Activated naive CD8-positive, alpha-beta T cell treated with anti-CD3 and anti-CD28 coated beads for 36 hours (primary cell): Measurements from ENCODE around the gene MPP2. TPM values are rescaled to one million over a fixed set of nuclear protein-coding genes. Genes with fewer than 3 reads are reported as not detected.
"Not testable (repeated sequence)": the region's sequence is repeated elsewhere in the genome, so short reads cannot be mapped to it uniquely, and the experiment has no call there.

ENCODE experiments used
- DNase-seq: peaks from one replicate; pipeline ENCODE4 v3.0.0; 2021
- H3K27ac Mint-ChIP-seq: one replicate; pipeline ENCODE4 v1.8.0; 2022; ENCODE audit warnings: mild to moderate bottlenecking, moderate library complexity, mixed read lengths
- H3K27me3 Mint-ChIP-seq: one replicate; pipeline ENCODE4 v1.8.0; 2022; ENCODE audit warnings: mild to moderate bottlenecking, mixed read lengths
- H3K36me3 Mint-ChIP-seq: one replicate; pipeline ENCODE4 v1.8.0; 2021; ENCODE audit warnings: mild to moderate bottlenecking, mixed read lengths
- H3K4me1 Mint-ChIP-seq: one replicate; pipeline ENCODE4 v1.8.0; 2021; ENCODE audit warnings: mixed read lengths
- H3K4me3 Mint-ChIP-seq: one replicate; pipeline ENCODE4 v1.8.0; 2022; ENCODE audit warnings: mild to moderate bottlenecking, moderate library complexity, mixed read lengths
- H3K9me3 Mint-ChIP-seq: one replicate; pipeline ENCODE4 v1.8.0; 2022; ENCODE audit warnings: mixed read lengths
- total RNA-seq, 2 experiments: library from RNA; stranded (reverse); gene quantifications; one replicate each; pipeline ENCODE4 v1.2.3, GENCODE V29; 2021

Gene MPP2
- 1 to 10 TPM; 5.2 to 6.5 TPM for total RNA-seq

DNA sequence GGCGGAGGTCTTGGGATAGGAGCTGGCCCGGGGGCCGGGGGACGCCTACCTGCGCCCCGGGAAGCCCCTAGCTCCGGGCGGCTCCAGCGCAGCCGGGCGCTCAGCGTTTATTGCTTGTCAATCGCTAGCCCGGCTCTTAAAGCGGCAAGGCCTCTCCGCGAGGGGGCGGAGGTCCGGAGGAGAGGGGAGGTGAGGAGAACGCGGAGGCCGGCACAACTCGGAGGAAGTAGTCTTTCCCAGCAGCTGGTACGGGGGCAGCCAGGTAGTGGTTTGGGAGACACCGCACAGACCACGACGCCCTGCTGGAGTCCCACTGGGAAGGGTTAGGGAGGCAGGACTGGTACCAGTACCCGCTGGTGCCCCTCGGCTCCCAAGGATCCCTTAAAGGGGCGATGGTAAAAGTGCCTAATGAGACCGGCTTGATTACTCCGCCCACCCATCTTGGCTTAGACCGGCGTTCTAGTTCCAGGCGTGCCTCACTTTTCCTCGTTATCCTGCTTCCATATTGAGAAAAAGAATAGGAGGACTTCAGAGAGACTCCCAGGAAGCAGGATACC lies at the start of gene MPP2:
MPP2 (minus strand) TSS at position 112 of the 557 bp plus-strand sequence. CDS start 3,076 bp downstream, outside the sequence.
- Mint-ChIP-seq H3K4me3 (peak within 1 kb of the TSS; percentile 80), H3K27me3 (peaks cover 13% of the 10 kb centered on the region), H3K9me3 (no peaks in the 10 kb centered on the region), H3K4me1 (peaks cover 7% of the 10 kb centered on the region), H3K27ac (peak within 1 kb of the TSS; percentile 63), H3K36me3 (no peaks in the 10 kb centered on the region)
- DNase-seq: peak; percentile 74

DNA sequence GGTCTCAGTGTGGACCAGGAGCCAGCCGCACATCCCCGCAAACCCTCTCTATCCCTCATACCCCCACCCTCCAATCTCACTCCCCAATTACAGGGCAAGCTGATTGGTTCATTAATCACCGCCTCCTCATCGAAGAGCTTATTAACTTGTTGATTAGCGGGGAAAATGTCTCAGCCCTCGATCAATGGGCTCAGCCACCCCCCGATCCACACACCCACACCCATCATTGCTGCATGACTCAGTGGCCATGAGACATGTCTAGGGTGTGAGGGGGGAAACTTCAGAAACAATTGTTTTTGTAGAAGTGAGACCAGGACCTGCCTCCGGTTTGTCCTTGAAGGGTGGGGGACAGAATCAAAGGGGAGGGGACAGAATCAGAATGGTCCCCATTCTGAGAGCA lies 48.9 kb upstream of the MPP2 start:
- no peaks in the 10 kb centered on the region for H3K9me3 Mint-ChIP-seq
- H3K4me1 Mint-ChIP-seq: peaks cover 3% of the 10 kb centered on the region
- H3K36me3 Mint-ChIP-seq: no peaks in the 10 kb centered on the region
- H3K27me3 Mint-ChIP-seq: peaks cover 40% of the 10 kb centered on the region
- no peak overlapping the region for H3K27ac Mint-ChIP-seq
- H3K4me3 Mint-ChIP-seq: no peak overlapping the region
- DNase-seq: no peak

DNA sequence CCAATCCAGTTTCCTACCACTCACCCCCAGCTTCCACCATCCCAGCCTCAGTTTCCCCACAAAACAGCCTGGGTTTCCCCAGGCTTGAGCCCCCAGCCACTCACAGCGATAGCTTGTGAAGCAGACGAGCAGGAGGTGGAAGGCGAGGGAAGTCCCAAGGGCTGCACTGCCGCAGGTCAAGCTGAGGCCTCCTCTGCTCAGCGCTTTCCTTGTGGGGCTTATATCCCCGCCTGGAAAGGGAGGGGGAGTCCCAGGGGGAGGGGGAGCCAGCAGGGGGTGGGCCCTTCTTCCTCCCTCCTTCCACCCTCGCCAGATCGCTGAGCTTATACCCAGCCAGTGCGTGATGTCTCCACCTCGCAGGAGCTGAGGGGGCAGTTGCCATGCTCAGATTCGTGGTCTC lies 46.4 kb upstream of the MPP2 start, which contains the start of gene PYY:
PYY (minus strand) TSS at position 195 of the 400 bp plus-strand sequence. CDS start 457 bp downstream, outside the sequence.
- Mint-ChIP-seq H3K4me3 (peak within 1 kb of the TSS; percentile 18), H3K27me3 (peaks cover 59% of the 10 kb centered on the region), H3K27ac (no peak within 1 kb of the TSS)

DNA sequence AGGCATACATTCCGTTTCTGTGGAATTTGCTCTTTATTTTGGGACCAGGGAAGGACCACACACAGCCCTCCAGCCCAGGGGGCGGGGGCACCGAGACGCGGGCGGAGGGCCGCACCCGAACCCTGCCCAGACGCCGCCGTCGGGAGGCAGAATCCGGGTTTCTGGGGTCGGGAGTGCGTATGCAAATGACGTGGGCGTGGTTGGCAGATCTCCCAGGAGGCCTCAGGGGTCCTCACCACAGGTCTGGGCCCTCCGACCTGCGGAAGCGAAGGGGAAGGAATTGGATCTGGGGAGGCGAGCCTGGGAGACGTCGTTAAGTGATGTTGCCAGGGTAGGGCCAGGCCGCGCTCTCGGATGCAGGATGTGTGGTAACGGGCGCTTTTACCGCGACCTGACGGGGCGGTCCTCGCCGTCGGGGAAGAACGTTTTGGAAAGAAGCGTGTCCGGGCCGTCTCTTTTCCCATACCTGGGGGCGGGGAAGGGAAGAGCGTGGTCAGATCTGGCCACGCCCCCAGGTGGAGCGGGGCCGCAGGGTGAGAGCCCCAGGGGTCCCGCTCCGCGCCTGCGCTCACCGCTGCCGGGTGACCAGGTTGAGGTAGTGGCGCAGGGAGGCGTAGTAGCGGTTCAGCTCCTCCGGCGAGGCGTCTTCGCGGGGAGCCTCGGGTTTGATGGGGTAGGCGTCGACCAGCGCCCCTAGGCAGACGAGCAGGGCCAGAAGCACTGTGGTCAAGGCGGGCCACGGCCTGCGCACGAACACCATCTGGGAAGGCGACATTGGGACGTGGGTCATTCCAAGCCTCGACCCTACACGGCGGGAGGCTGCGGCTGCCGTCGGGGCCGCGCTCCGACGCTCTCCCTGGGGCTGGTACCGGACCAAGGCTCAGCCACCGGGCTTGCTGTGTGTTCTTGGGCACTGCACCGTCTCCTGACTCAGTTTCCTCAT lies 45.7 kb upstream of the MPP2 start:
- H3K27ac Mint-ChIP-seq: no peak overlapping the region
- no peaks in the 10 kb centered on the region for H3K36me3 Mint-ChIP-seq
- peaks cover 3% of the 10 kb centered on the region for H3K4me1 Mint-ChIP-seq
- peak; percentile 20 for DNase-seq
- peak overlapping the region; percentile 18 for H3K4me3 Mint-ChIP-seq
- no peaks in the 10 kb centered on the region for H3K9me3 Mint-ChIP-seq
- H3K27me3 Mint-ChIP-seq: peaks cover 59% of the 10 kb centered on the region

More for the DNA sequence above, 46.4 kb upstream of the MPP2 start, which contains the start of gene PYY:
- DNase-seq: no peak
- Mint-ChIP-seq H3K36me3 (no peaks in the 10 kb centered on the region), H3K9me3 (no peaks in the 10 kb centered on the region), H3K4me1 (peaks cover 3% of the 10 kb centered on the region)

DNA sequence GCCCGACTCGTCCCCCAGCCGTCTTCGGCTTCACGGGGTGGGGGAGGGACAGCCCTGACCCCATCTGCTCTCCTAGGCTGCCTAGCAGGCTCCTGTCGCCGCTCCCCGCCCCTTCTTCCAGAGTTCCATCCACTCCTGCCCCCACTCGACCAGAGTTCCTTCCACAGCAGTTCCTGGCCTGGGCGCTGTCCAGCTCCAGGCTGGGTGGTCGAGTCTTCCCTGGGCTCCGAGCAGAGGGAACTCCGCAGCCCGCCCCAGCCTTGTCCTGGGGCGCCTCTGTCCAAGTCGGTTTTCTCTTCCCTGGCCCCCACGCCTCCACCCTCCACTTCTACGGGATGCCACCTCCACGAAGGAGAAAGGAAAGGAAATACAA lies 45.0 kb upstream of the MPP2 start:
- Mint-ChIP-seq H3K4me1 (peaks cover 3% of the 10 kb centered on the region), H3K4me3 (no peak overlapping the region), H3K9me3 (no peaks in the 10 kb centered on the region), H3K27ac (no peak overlapping the region), H3K27me3 (peaks cover 64% of the 10 kb centered on the region), H3K36me3 (no peaks in the 10 kb centered on the region)
- DNase-seq: no peak

- H3K27me3 Mint-ChIP-seq: peaks cover 64% of the 10 kb centered on the region
- H3K4me1 Mint-ChIP-seq: peaks cover 3% of the 10 kb centered on the region
- no peaks in the 10 kb centered on the region for H3K9me3 Mint-ChIP-seq
- H3K36me3 Mint-ChIP-seq: no peaks in the 10 kb centered on the region
- H3K4me3 Mint-ChIP-seq: no peak overlapping the region
- no peak overlapping the region for H3K27ac Mint-ChIP-seq
- DNase-seq: no peak
Observed at GRCh38 chr17:43951750-43952149, 44.4 kb upstream of the MPP2 start.

DNA sequence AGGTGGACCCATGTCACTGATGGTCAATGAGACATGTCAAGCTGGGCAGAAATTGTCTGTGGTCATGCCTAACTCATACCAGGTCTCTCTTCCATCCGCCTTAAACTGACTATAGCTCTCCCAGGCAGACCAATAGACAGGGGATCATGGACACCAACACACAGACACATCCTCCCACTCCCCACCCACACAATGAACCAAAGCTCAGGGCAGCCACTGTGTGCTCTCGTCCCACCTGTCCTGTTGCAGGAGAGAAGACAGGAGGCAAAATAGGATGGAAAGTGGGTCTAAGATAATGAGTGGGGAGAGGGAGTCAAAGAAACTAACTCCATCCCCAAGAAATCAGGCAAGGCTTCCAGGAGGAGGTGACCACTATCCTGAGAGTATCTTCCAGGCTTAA lies 43.2 kb upstream of the MPP2 start:
- Mint-ChIP-seq H3K4me3 (no peak overlapping the region), H3K4me1 (peaks cover 3% of the 10 kb centered on the region), H3K27me3 (peaks cover 60% of the 10 kb centered on the region), H3K27ac (no peak overlapping the region), H3K9me3 (no peaks in the 10 kb centered on the region), H3K36me3 (no peaks in the 10 kb centered on the region)
- DNase-seq: no peak

DNA sequence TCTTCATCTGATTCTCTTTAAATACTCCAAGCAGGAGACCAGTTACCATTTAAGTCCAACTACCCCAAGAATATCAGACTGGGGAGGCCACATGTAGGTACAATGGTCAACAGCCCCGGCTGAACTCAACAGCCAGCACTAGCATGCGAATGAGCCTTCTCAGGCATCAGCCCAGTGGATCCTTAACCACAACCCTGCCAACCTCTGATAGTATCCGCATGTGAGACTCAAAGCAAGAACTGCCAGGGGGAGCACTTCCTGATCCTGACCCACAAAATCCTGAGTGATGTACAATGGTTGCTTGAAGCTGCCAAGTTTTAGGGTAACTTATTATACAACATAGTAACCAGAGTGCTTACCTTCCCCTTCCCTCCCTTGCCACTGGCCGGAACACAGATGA lies 42.4 kb upstream of the MPP2 start:
- no peak overlapping the region for H3K4me3 Mint-ChIP-seq
- no peaks in the 10 kb centered on the region for H3K36me3 Mint-ChIP-seq
- H3K27ac Mint-ChIP-seq: no peak overlapping the region
- peaks cover 3% of the 10 kb centered on the region for H3K4me1 Mint-ChIP-seq
- peaks cover 60% of the 10 kb centered on the region for H3K27me3 Mint-ChIP-seq
- no peak for DNase-seq
- no peaks in the 10 kb centered on the region for H3K9me3 Mint-ChIP-seq

- H3K36me3 Mint-ChIP-seq: no peaks in the 10 kb centered on the region
- no peaks in the 10 kb centered on the region for H3K9me3 Mint-ChIP-seq
- no peak overlapping the region for H3K4me3 Mint-ChIP-seq
- H3K27me3 Mint-ChIP-seq: peaks cover 30% of the 10 kb centered on the region
- no peak overlapping the region for H3K27ac Mint-ChIP-seq
- peaks cover 3% of the 10 kb centered on the region for H3K4me1 Mint-ChIP-seq
- DNase-seq: no peak
Observed at GRCh38 chr17:43946781-43947180, 39.4 kb upstream of the MPP2 start.

GRCh38 chr17:43945074-43945829 lies 37.9 kb upstream of the MPP2 start:
- Mint-ChIP-seq H3K27ac (no peak overlapping the region), H3K27me3 (peaks cover 16% of the 10 kb centered on the region), H3K4me3 (no peak overlapping the region), H3K4me1 (peaks cover 3% of the 10 kb centered on the region), H3K9me3 (no peaks in the 10 kb centered on the region), H3K36me3 (no peaks in the 10 kb centered on the region)
- DNase-seq: no peak

DNA sequence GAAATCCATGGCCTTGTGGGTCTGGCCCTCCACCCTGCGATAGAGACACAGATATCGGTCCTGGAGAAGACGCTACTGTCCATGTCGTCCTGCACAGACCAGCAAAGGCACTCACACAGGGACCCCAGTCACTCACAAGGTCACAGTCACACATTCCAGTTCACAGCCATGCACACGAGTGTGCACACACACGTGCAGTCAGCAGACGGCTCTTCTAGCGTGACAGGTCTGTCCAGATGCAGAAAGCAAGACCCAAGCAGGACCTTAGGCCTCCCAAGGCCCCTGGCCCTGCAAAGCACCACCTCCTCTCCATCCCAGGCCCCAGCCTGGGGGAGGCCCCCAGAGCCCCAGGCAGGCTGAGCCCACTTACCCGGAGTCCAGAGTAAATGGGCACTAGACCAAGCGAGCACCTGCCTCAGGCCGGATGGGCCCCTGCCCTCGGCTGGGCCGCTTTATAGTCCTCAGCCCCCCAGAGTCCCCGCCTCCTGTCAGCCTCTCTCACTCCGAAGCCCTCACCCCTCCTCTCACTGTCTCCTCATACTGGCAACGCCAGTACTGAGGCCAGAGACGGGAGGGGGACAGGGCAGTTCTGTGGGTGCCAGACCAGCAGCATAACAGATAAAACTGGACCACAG lies 34.8 kb upstream of the MPP2 start, which contains the start of gene PPY:
PPY (minus strand) TSS at position 426 of the 635 bp plus-strand sequence. CDS start 822 bp downstream, outside the sequence.
- Mint-ChIP-seq H3K27ac (no peak within 1 kb of the TSS), H3K4me1 (peaks cover 7% of the 10 kb centered on the region), H3K9me3 (no peaks in the 10 kb centered on the region), H3K4me3 (no peak within 1 kb of the TSS), H3K36me3 (no peaks in the 10 kb centered on the region), H3K27me3 (peaks cover 3% of the 10 kb centered on the region)
- no peak for DNase-seq

GRCh38 chr17:43940630-43941029 lies 33.3 kb upstream of the MPP2 start:
- peak; percentile 32 for DNase-seq
- H3K4me1 Mint-ChIP-seq: peaks cover 7% of the 10 kb centered on the region
- H3K27me3 Mint-ChIP-seq: peaks cover 3% of the 10 kb centered on the region
- H3K36me3 Mint-ChIP-seq: no peaks in the 10 kb centered on the region
- H3K4me3 Mint-ChIP-seq: no peak overlapping the region
- H3K9me3 Mint-ChIP-seq: no peaks in the 10 kb centered on the region
- H3K27ac Mint-ChIP-seq: no peak overlapping the region

GRCh38 chr17:43939886-43940285 lies 32.5 kb upstream of the MPP2 start:
- Mint-ChIP-seq H3K4me3 (no peak overlapping the region), H3K27me3 (peaks cover 3% of the 10 kb centered on the region), H3K36me3 (no peaks in the 10 kb centered on the region), H3K9me3 (no peaks in the 10 kb centered on the region), H3K4me1 (peaks cover 7% of the 10 kb centered on the region), H3K27ac (no peak overlapping the region)
- DNase-seq: no peak

- not testable (repeated sequence) for H3K4me3 Mint-ChIP-seq, H3K4me1 Mint-ChIP-seq
Observed at GRCh38 chr17:43939452-43939851, 32.1 kb upstream of the MPP2 start.

GRCh38 chr17:43938838-43939182 lies 31.5 kb upstream of the MPP2 start:
- Mint-ChIP-seq H3K4me1 (peaks cover 6% of the 10 kb centered on the region), H3K27me3 (peaks cover 3% of the 10 kb centered on the region), H3K27ac (no peak overlapping the region), H3K4me3 (peak overlapping the region; percentile 48), H3K36me3 (no peaks in the 10 kb centered on the region), H3K9me3 (no peaks in the 10 kb centered on the region)
- no peak for DNase-seq

More at GRCh38 chr17:43939452-43939851, 32.1 kb upstream of the MPP2 start:
- not testable (repeated sequence) for DNase-seq, H3K27ac Mint-ChIP-seq, H3K36me3 Mint-ChIP-seq, H3K27me3 Mint-ChIP-seq, H3K9me3 Mint-ChIP-seq
